NCI-H345 (cell line): ENCODE measurements around the gene CD84.
A peak's percentile ranks its signal among the peaks of the same experiment; 100 is the strongest.
"Not testable (repeated sequence)": the region's sequence is repeated elsewhere in the genome, so short reads cannot be mapped to it uniquely, and the experiment has no call there.

ENCODE experiments used
- DNase-seq: peaks from one replicate; lab custom pipeline; 2025; lab: John Stamatoyannopoulos, UW

Gene CD84

GRCh38 chr1:160539990-160540858 lies 39.1 kb downstream of the CD84 start:
- DNase-seq, result no peak

GRCh38 chr1:160539684-160539989 lies 39.7 kb downstream of the CD84 start:
- DNase-seq, result no peak

GRCh38 chr1:160538985-160539651 lies 40.2 kb downstream of the CD84 start:
- no peak for DNase-seq

- DNase-seq, result no peak
Observed at GRCh38 chr1:160537714-160538665, 41.3 kb downstream of the CD84 start.

- no peak for DNase-seq
Observed at GRCh38 chr1:160534823-160535605, 44.3 kb downstream of the CD84 start.

- not testable (repeated sequence) for DNase-seq
Observed at GRCh38 chr1:160532557-160532813, 46.8 kb downstream of the CD84 start.

GRCh38 chr1:160531809-160532556 lies 47.3 kb downstream of the CD84 start:
- not testable (repeated sequence) for DNase-seq

GRCh38 chr1:160529401-160529952 lies 49.8 kb downstream of the CD84 start:
- not testable (repeated sequence) for DNase-seq

- not testable (repeated sequence) for DNase-seq
Observed at GRCh38 chr1:160523789-160524188, 55.5 kb downstream of the CD84 start.

GRCh38 chr1:160522622-160523345 lies 56.5 kb downstream of the CD84 start, which contains the start of gene SLAMF6:
Gene SLAMF6, minus strand, starts transcription at chr1:160523255. Its CDS starts 63 bp downstream, at chr1:160523192.
- peak; percentile 25 for DNase-seq

- no peak for DNase-seq
Observed at GRCh38 chr1:160522136-160522535, 57.2 kb downstream of the CD84 start.

- no peak for DNase-seq
Observed at GRCh38 chr1:160521554-160521953, 57.7 kb downstream of the CD84 start.

GRCh38 chr1:160520999-160521398 lies 58.3 kb downstream of the CD84 start:
- no peak for DNase-seq

- DNase-seq, result no peak
Observed at GRCh38 chr1:160520582-160520981, 58.7 kb downstream of the CD84 start.

GRCh38 chr1:160519642-160520435 lies 59.5 kb downstream of the CD84 start:
- no peak for DNase-seq

GRCh38 chr1:160517519-160517918 lies 61.8 kb downstream of the CD84 start:
- DNase-seq, result not testable (repeated sequence)

- not testable (repeated sequence) for DNase-seq
Observed at GRCh38 chr1:160515908-160516307, 63.4 kb downstream of the CD84 start.

- no peak for DNase-seq
Observed at GRCh38 chr1:160504651-160505050, 74.6 kb downstream of the CD84 start.

- no peak for DNase-seq
Observed at GRCh38 chr1:160503087-160503486, 76.2 kb downstream of the CD84 start.
